Nephron progenitor cell (in vitro differentiated cells): ENCODE measurements around the gene OR8K1.

Experiments used
- DNase-seq: peaks from one replicate; pipeline ENCODE4 v3.0.0; 2021
- H3K27ac Mint-ChIP-seq: 2 replicates; pipeline ENCODE4 v1.8.0; 2021; ENCODE audit warnings: mild to moderate bottlenecking, moderate library complexity, mixed read lengths
- H3K27me3 Mint-ChIP-seq: 2 replicates; pipeline ENCODE4 v1.8.0; 2021; ENCODE audit warnings: mild to moderate bottlenecking, low read depth, mixed read lengths; ENCODE audit not compliant: poor library complexity
- H3K36me3 Mint-ChIP-seq: 2 replicates; pipeline ENCODE4 v1.8.0; 2021; ENCODE audit warnings: low read depth, mixed read lengths
- H3K4me1 Mint-ChIP-seq: 2 replicates; pipeline ENCODE4 v1.8.0; 2021; ENCODE audit warnings: mixed read lengths
- H3K4me3 Mint-ChIP-seq: 2 replicates; pipeline ENCODE4 v1.8.0; 2021; ENCODE audit warnings: mild to moderate bottlenecking, moderate library complexity, mixed read lengths
- H3K9me3 Mint-ChIP-seq: 2 replicates; pipeline ENCODE4 v1.8.0; 2021; ENCODE audit warnings: mild to moderate bottlenecking, moderate library complexity, mixed read lengths
- TF ChIP-seq, protein P1 (sequence below): fragments of 200-600 bp; sonication (generic); IDR thresholded peaks from 2 replicates; pipeline ENCODE4 v1.5.0; 2021; ENCODE audit warnings: antibody characterized with exemption

OR8K1 gene

GRCh38 chr11:56345739-56346138 is at the start of gene OR8K1:
Gene OR8K1 (plus strand): TSS chr11:56346039. CDS start chr11:56346039, 0 bp downstream.
- Mint-ChIP-seq H3K4me3 (no peak within 1 kb of the TSS), H3K27me3 (no peaks in the 10 kb centered on the region)

DNA sequence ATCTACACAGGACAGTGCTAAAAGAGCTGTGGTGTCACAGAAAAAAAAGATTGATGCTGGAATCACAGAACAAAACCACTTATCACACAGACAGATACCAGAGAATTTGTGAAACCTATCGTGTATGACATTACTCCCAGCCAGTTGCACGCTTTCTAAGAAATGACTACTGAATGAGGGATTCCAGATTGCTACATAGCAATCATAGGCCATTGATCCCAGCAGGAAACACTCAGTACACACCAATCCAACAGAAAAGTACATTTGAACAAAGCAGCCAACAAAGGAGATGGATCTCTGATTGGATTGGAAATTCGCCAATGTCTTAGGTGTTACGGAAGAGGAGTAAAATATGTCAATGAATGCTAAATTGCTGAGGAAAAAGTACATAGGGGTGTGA is 48.9 kb upstream of the OR8K1 start:
- no peaks in the 10 kb centered on the region for H3K36me3 Mint-ChIP-seq
- TF ChIP-seq, protein P1, sequence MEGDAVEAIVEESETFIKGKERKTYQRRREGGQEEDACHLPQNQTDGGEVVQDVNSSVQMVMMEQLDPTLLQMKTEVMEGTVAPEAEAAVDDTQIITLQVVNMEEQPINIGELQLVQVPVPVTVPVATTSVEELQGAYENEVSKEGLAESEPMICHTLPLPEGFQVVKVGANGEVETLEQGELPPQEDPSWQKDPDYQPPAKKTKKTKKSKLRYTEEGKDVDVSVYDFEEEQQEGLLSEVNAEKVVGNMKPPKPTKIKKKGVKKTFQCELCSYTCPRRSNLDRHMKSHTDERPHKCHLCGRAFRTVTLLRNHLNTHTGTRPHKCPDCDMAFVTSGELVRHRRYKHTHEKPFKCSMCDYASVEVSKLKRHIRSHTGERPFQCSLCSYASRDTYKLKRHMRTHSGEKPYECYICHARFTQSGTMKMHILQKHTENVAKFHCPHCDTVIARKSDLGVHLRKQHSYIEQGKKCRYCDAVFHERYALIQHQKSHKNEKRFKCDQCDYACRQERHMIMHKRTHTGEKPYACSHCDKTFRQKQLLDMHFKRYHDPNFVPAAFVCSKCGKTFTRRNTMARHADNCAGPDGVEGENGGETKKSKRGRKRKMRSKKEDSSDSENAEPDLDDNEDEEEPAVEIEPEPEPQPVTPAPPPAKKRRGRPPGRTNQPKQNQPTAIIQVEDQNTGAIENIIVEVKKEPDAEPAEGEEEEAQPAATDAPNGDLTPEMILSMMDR, result no peak
- no peaks in the 10 kb centered on the region for H3K4me1 Mint-ChIP-seq

More at GRCh38 chr11:56345739-56346138, at the start of gene OR8K1:
- H3K9me3 Mint-ChIP-seq, result no peaks in the 10 kb centered on the region
- TF ChIP-seq, protein P1, result no peak
- H3K36me3 Mint-ChIP-seq, result no peaks in the 10 kb centered on the region
- no peak for DNase-seq
- no peak within 1 kb of the TSS for H3K27ac Mint-ChIP-seq
- H3K4me1 Mint-ChIP-seq, result no peaks in the 10 kb centered on the region

GRCh38 chr11:56307836-56308235 is 38.0 kb upstream of the OR8K1 start:
- DNase-seq, result no peak
- no peak overlapping the region for H3K4me3 Mint-ChIP-seq
- H3K36me3 Mint-ChIP-seq, result no peaks in the 10 kb centered on the region
- H3K27ac Mint-ChIP-seq, result no peak overlapping the region
- H3K27me3 Mint-ChIP-seq, result no peaks in the 10 kb centered on the region
- TF ChIP-seq, protein P1, result no peak
- H3K9me3 Mint-ChIP-seq, result peaks cover 4% of the 10 kb centered on the region
- no peaks in the 10 kb centered on the region for H3K4me1 Mint-ChIP-seq

More for the DNA sequence above, 48.9 kb upstream of the OR8K1 start:
- Mint-ChIP-seq H3K4me3 (no peak overlapping the region), H3K27me3 (no peaks in the 10 kb centered on the region), H3K27ac (no peak overlapping the region), H3K9me3 (no peaks in the 10 kb centered on the region)
- DNase-seq, result no peak

GRCh38 chr11:56314844-56315243 is 31.0 kb upstream of the OR8K1 start, which contains the start of gene OR8K3:
Gene OR8K3 (plus strand): TSS chr11:56315144. CDS start chr11:56318307, 3,163 bp downstream.
- no peaks in the 10 kb centered on the region for H3K36me3 Mint-ChIP-seq
- TF ChIP-seq, protein P1, result no peak

DNA sequence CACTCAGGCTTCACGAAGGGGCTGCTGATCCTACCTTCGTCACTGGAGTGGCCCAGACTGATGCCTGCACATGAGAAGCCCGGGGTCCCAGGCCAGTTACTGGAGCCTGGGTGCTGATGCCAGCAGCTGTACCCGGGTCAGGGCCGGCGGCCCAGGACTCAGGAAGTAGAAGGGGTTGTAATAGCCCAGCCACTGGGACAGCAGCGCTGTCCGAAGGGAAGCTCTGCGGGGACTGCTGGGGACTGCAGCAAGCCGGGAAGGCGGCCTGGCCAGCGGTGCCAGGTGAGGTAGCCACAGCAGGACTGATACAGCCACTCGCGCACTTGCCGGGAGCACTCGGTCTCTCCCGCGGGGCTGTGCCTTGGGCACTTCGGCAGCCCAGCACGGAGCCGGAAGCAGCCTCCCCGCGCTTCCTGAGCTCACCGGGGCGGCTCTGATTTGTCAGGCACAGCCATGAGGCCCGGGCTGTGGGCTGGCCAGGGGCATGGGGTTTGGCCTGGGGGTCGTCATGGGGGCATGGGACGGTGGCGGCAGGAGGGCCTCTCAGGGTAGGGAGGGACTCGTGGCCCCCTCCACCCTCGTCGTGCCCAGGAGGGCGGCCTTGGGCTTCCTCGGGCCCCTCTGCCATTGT is 13.9 kb upstream of the OR8K1 start:
- peaks cover 4% of the 10 kb centered on the region for H3K27me3 Mint-ChIP-seq
- H3K36me3 Mint-ChIP-seq, result no peaks in the 10 kb centered on the region

More at GRCh38 chr11:56314844-56315243, 31.0 kb upstream of the OR8K1 start, which contains the start of gene OR8K3:
- H3K4me3 Mint-ChIP-seq, result no peak within 1 kb of the TSS
- H3K27me3 Mint-ChIP-seq, result no peaks in the 10 kb centered on the region
- H3K4me1 Mint-ChIP-seq, result no peaks in the 10 kb centered on the region
- H3K9me3 Mint-ChIP-seq, result no peaks in the 10 kb centered on the region
- H3K27ac Mint-ChIP-seq, result no peak within 1 kb of the TSS
- no peak for DNase-seq

More for the DNA sequence above, 13.9 kb upstream of the OR8K1 start:
- TF ChIP-seq, protein P1, result no peak
- H3K27ac Mint-ChIP-seq, result no peak overlapping the region
- H3K9me3 Mint-ChIP-seq, result no peaks in the 10 kb centered on the region
- H3K4me1 Mint-ChIP-seq, result peaks cover 5% of the 10 kb centered on the region
- no peak overlapping the region for H3K4me3 Mint-ChIP-seq
- DNase-seq, result no peak
